ENCODE data around the gene LEUTX. TPM values are rescaled to one million over a fixed set of nuclear protein-coding genes. Genes with fewer than 3 reads are reported as not detected.
"Not testable (repeated sequence)": the region's sequence is repeated elsewhere in the genome, so short reads cannot be mapped to it uniquely, and the experiment has no call there.

LEUTX gene
- total and polyA plus RNA-seq, 5 donors, result not detected

DNA sequence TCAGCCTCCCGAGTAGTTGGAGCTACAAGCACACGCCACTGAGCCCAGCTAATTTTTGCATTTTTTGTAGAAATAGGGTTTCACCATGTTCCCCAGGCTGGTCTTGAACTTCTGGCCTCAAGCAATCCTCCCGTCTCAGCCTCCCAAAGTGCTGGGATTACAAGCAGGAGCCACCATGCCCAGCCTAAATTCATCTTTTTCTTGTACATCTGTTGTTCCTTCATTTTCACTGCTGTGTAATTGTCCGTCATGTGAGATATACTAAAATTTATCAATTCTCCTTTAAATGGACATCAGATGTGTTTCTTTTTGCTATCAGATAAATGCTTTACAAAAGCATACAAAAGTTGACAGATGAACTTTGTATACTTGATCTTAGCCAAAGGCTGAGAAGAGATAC, 32.4 kb downstream of the LEUTX start:
- intact Hi-C loops (cut with DNase I), result no loop called here
- Histone ChIP-seq H3K27me3 (ENCODE audit: control insufficient read depth, insufficient read depth) (no peaks in the 10 kb centered on the region), H3K4me3 (ENCODE audit: low read length) (no peak overlapping the region), H3K4me1 (ENCODE audit: control insufficient read depth, insufficient read depth, low read length) (peaks cover 2% of the 10 kb centered on the region), H3K27ac (ENCODE audit: low read length) (no peak overlapping the region), H3K9me3 (ENCODE audit: control insufficient read depth, low read length) (no peaks in the 10 kb centered on the region)
- 90% methylated on average over 4 of the region's 4 CpGs for WGBS
- DNase-seq (no peak), ATAC-seq (no peak)

- Histone ChIP-seq H3K27ac (ENCODE audit: low read length) (no peak overlapping the region), H3K4me1 (ENCODE audit: control insufficient read depth, insufficient read depth, low read length) (peaks cover 2% of the 10 kb centered on the region), H3K9me3 (ENCODE audit: control insufficient read depth, low read length) (no peaks in the 10 kb centered on the region), H3K4me3 (ENCODE audit: low read length) (no peak overlapping the region), H3K27me3 (ENCODE audit: control insufficient read depth, insufficient read depth) (no peaks in the 10 kb centered on the region)
- intact Hi-C loops (cut with DNase I), result no loop called here
- ATAC-seq (no peak), DNase-seq (no peak)
- 73% methylated on average over 9 of the region's 9 CpGs for WGBS
Measured at GRCh38 chr19:39813264-39813993, 34.8 kb downstream of the LEUTX start.

GRCh38 chr19:39814111-39814510, 35.5 kb downstream of the LEUTX start:
- intact Hi-C loops (cut with DNase I), result not testable (repeated sequence)

GRCh38 chr19:39814595-39814994, 35.9 kb downstream of the LEUTX start:
- intact Hi-C loops (cut with DNase I), result no loop called here
- Histone ChIP-seq H3K9me3 (ENCODE audit: control insufficient read depth, low read length) (no peaks in the 10 kb centered on the region), H3K27ac (ENCODE audit: low read length) (no peak overlapping the region), H3K4me1 (ENCODE audit: control insufficient read depth, insufficient read depth, low read length) (peaks cover 2% of the 10 kb centered on the region), H3K4me3 (ENCODE audit: low read length) (no peak overlapping the region), H3K27me3 (ENCODE audit: control insufficient read depth, insufficient read depth) (no peaks in the 10 kb centered on the region)
- DNase-seq, result no peak
- 92% methylated on average over 3 of the region's 3 CpGs for WGBS
- no peak for ATAC-seq

More at GRCh38 chr19:39814111-39814510, 35.5 kb downstream of the LEUTX start:
- not testable (repeated sequence) for H3K4me3 ChIP-seq (ENCODE audit: low read length); ATAC-seq; H3K4me1 ChIP-seq (ENCODE audit: control insufficient read depth, insufficient read depth, low read length); H3K9me3 ChIP-seq (ENCODE audit: control insufficient read depth, low read length); DNase-seq; H3K27me3 ChIP-seq (ENCODE audit: control insufficient read depth, insufficient read depth); H3K27ac ChIP-seq (ENCODE audit: low read length)
- 95% methylated on average over 6 of the region's 6 CpGs for WGBS

- Histone ChIP-seq H3K27ac (ENCODE audit: low read length) (peak overlapping the region; percentile 85), H3K9me3 (ENCODE audit: control insufficient read depth, low read length) (no peaks in the 10 kb centered on the region), H3K27me3 (ENCODE audit: control insufficient read depth, insufficient read depth) (no peaks in the 10 kb centered on the region), H3K4me3 (ENCODE audit: low read length) (no peak overlapping the region), H3K4me1 (ENCODE audit: control insufficient read depth, insufficient read depth, low read length) (peaks cover 2% of the 10 kb centered on the region)
- intact Hi-C loops (cut with DNase I), result no loop called here
- DNase-seq (no peak), ATAC-seq (peak; percentile 14 to 61)
- WGBS, result 83% methylated on average over 5 of the region's 5 CpGs
Measured at GRCh38 chr19:39816287-39817048, 37.8 kb downstream of the LEUTX start.

GRCh38 chr19:39817888-39818561, 39.4 kb downstream of the LEUTX start:
- 93% methylated on average over 12 of the region's 12 CpGs for WGBS
- DNase-seq (no peak), ATAC-seq (no peak)
- Histone ChIP-seq H3K9me3 (ENCODE audit: control insufficient read depth, low read length) (no peaks in the 10 kb centered on the region), H3K4me1 (ENCODE audit: control insufficient read depth, insufficient read depth, low read length) (peaks cover 2% of the 10 kb centered on the region), H3K4me3 (ENCODE audit: low read length) (no peak overlapping the region), H3K27me3 (ENCODE audit: control insufficient read depth, insufficient read depth) (no peaks in the 10 kb centered on the region), H3K27ac (ENCODE audit: low read length) (no peak overlapping the region)
- intact Hi-C loops (cut with DNase I), result no loop called here

DNA sequence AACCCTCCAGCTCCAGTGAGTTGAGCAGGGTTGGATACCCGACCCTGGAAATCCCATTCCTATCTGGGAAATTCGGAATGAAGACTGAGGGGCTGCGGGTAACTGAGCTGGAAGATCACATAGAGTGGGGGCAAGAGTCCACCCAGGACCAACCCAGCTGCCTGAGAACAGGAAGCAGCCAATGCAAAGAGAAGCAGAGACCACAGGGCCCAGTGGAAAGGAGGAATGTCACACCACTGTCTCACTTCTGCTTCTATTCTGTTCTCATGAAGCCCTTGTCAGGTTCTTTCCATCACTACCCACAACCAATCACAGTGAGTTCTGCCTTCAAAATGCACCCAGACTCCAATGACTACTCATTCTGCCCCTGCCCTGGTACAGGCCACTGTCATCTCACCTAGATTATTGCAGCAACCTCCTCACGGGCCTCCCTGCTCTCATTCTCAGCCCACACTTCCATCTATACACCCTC, 40.0 kb downstream of the LEUTX start:
- no peaks in the 10 kb centered on the region for H3K9me3 ChIP-seq (ENCODE audit: control insufficient read depth, low read length)
- H3K4me3 ChIP-seq (ENCODE audit: low read length), result no peak overlapping the region
- H3K27me3 ChIP-seq (ENCODE audit: control insufficient read depth, insufficient read depth), result no peaks in the 10 kb centered on the region
- DNase-seq (no peak), ATAC-seq (no peak)
- H3K4me1 ChIP-seq (ENCODE audit: control insufficient read depth, insufficient read depth, low read length), result peaks cover 1% of the 10 kb centered on the region
- intact Hi-C loops (cut with DNase I), result no loop called here
- WGBS, result 92% methylated on average over 4 of the region's 4 CpGs
- no peak overlapping the region for H3K27ac ChIP-seq (ENCODE audit: low read length)

- H3K27ac ChIP-seq (ENCODE audit: low read length), result no peak overlapping the region
- no peak overlapping the region for H3K4me3 ChIP-seq (ENCODE audit: low read length)
- no peaks in the 10 kb centered on the region for H3K27me3 ChIP-seq (ENCODE audit: control insufficient read depth, insufficient read depth)
- DNase-seq (no peak), ATAC-seq (no peak)
- peaks cover 2% of the 10 kb centered on the region for H3K4me1 ChIP-seq (ENCODE audit: control insufficient read depth, insufficient read depth, low read length)
- no peaks in the 10 kb centered on the region for H3K9me3 ChIP-seq (ENCODE audit: control insufficient read depth, low read length)
- intact Hi-C loops (cut with DNase I), result no loop called here
- 85% methylated on average over 3 of the region's 3 CpGs for WGBS
Measured at GRCh38 chr19:39819786-39820185, 41.1 kb downstream of the LEUTX start.

- Histone ChIP-seq H3K9me3 (ENCODE audit: control insufficient read depth, low read length) (no peaks in the 10 kb centered on the region), H3K27me3 (ENCODE audit: control insufficient read depth, insufficient read depth) (no peaks in the 10 kb centered on the region), H3K27ac (ENCODE audit: low read length) (no peak overlapping the region), H3K4me1 (ENCODE audit: control insufficient read depth, insufficient read depth, low read length) (peaks cover 2% of the 10 kb centered on the region), H3K4me3 (ENCODE audit: low read length) (no peak overlapping the region)
- no peak for ATAC-seq
- intact Hi-C loops (cut with DNase I), result no loop called here
- WGBS, result 97% methylated on average over 6 of the region's 6 CpGs
- DNase-seq, result no peak
Measured at GRCh38 chr19:39820696-39821095, 42.0 kb downstream of the LEUTX start.

GRCh38 chr19:39823686-39824085, 45.0 kb downstream of the LEUTX start:
- intact Hi-C loops (cut with DNase I), result no loop called here
- Histone ChIP-seq H3K4me3 (ENCODE audit: low read length) (peak overlapping the region; percentile 76), H3K9me3 (ENCODE audit: control insufficient read depth, low read length) (no peaks in the 10 kb centered on the region), H3K27me3 (ENCODE audit: control insufficient read depth, insufficient read depth) (no peaks in the 10 kb centered on the region), H3K4me1 (ENCODE audit: control insufficient read depth, insufficient read depth, low read length) (peaks cover 2% of the 10 kb centered on the region), H3K27ac (ENCODE audit: low read length) (peak overlapping the region; percentile 94)
- DNase-seq (no peak), ATAC-seq (no peak)
- 11% methylated on average over 7 of the region's 7 CpGs for WGBS
